HG02678 (cell line): ENCODE results near the gene NUP205.
"Not testable (repeated sequence)": the region's sequence is repeated elsewhere in the genome, so short reads cannot be mapped to it uniquely, and the experiment has no call there.

ENCODE experiments used
- ATAC-seq: cut with Tn5 transposase; IDR thresholded peaks from one replicate; pipeline ENCODE4 v1.9.1; 2021; ENCODE audit warnings: mild to moderate bottlenecking, moderate library complexity; ENCODE audit not compliant: unreplicated experiment

NUP205 gene

GRCh38 chr7:135664046-135664589 is 106.4 kb downstream of the NUP205 start:
- ATAC-seq, result no peak

- no peak for ATAC-seq
Measured at GRCh38 chr7:135665042-135665441, 107.3 kb downstream of the NUP205 start.

- ATAC-seq, result no peak
Measured at GRCh38 chr7:135666156-135666555, 108.4 kb downstream of the NUP205 start.

- ATAC-seq, result no peak
Measured at GRCh38 chr7:135666846-135667245, 109.1 kb downstream of the NUP205 start.

- not testable (repeated sequence) for ATAC-seq
Measured at GRCh38 chr7:135667626-135668025, 109.9 kb downstream of the NUP205 start.

- not testable (repeated sequence) for ATAC-seq
Measured at GRCh38 chr7:135668852-135669395, 111.2 kb downstream of the NUP205 start.

GRCh38 chr7:135669774-135670173 is 112.1 kb downstream of the NUP205 start:
- no peak for ATAC-seq

GRCh38 chr7:135670179-135670578 is 112.5 kb downstream of the NUP205 start:
- ATAC-seq, result no peak

GRCh38 chr7:135672560-135673359 is 115.0 kb downstream of the NUP205 start:
- ATAC-seq, result peak; percentile 69

GRCh38 chr7:135673360-135673706 is 115.6 kb downstream of the NUP205 start:
- no peak for ATAC-seq

GRCh38 chr7:135678612-135679575 is 121.2 kb downstream of the NUP205 start:
- ATAC-seq, result no peak

- no peak for ATAC-seq
Measured at GRCh38 chr7:135681762-135682161, 124.0 kb downstream of the NUP205 start.

- no peak for ATAC-seq
Measured at GRCh38 chr7:135682191-135682590, 124.5 kb downstream of the NUP205 start.

- no peak for ATAC-seq
Measured at GRCh38 chr7:135683609-135684008, 125.9 kb downstream of the NUP205 start.

- ATAC-seq, result no peak
Measured at GRCh38 chr7:135684136-135684535, 126.4 kb downstream of the NUP205 start.

- ATAC-seq, result no peak
Measured at GRCh38 chr7:135684699-135685098, 127.0 kb downstream of the NUP205 start.

- no peak for ATAC-seq
Measured at GRCh38 chr7:135685306-135686084, 127.8 kb downstream of the NUP205 start.

- no peak for ATAC-seq
Measured at GRCh38 chr7:135687466-135687865, 129.7 kb downstream of the NUP205 start.

- ATAC-seq, result no peak
Measured at GRCh38 chr7:135690566-135690965, 132.8 kb downstream of the NUP205 start.

- no peak for ATAC-seq
Measured at GRCh38 chr7:135692055-135692454, 134.3 kb downstream of the NUP205 start.
